Motor neuron (in vitro differentiated cells): ENCODE measurements around the gene BRMS1. TPM values are rescaled to one million over a fixed set of nuclear protein-coding genes. Genes with fewer than 3 reads are reported as not detected.

Source experiments
- ATAC-seq, 8 experiments: fragments of 200-7000 bp; cut with Tn5 transposase; replicated peaks in 6 of 8; 2 replicates each; pipeline ENCODE4 v1.8.0; 2021; ENCODE audit warnings: mild to moderate bottlenecking in 8 of 8, moderate library complexity in 8 of 8
- H3K27ac ChIP-seq, 2 donors: fragments of 250-450 bp; sonication (Bioruptor Pico); 2 replicates each; pipeline ENCODE4 v1.9.0; 2021; ENCODE audit warnings: antibody characterized with exemption in 2 of 2, mild to moderate bottlenecking in 2 of 2, moderate library complexity in 1 of 2
- H3K4me1 ChIP-seq, 2 donors: fragments of 250-450 bp; sonication (Bioruptor Pico); replicated peaks in 1 of 2; 2 replicates each; pipeline ENCODE4 v1.6.1; 2021; ENCODE audit warnings: antibody characterized with exemption in 2 of 2, mild to moderate bottlenecking in 2 of 2, moderate library complexity in 1 of 2
- H3K4me3 ChIP-seq, 5 donors: fragments of 250-450 bp; sonication (Bioruptor Pico); 2 replicates each; pipeline ENCODE4 v1.9.0; 2021; ENCODE audit warnings: antibody characterized with exemption in 5 of 5, mild to moderate bottlenecking in 5 of 5, moderate library complexity in 4 of 5
- WGBS, 10 experiments: fragments of 450-650 bp; shearing (Covaris generic); methylation state at CpG; one replicate each; pipeline ENCODE4 v1.0.0; 2022; 5-methylcytosine and 5-hydroxymethylcytosine counted together
- in situ Hi-C, 9 experiments: fragments of 400-800 bp; cut with MboI; loops; one replicate each; pipeline ENCODE4 v1.15.0; 2021; ENCODE audit warnings: low sequenced_read_pairs in 9 of 9, low pct_unique_long_range_greater_than_20kb in 2 of 9; ENCODE audit not compliant: unreplicated experiment in 9 of 9
- total RNA-seq, 8 experiments: library from RNA; unstranded; fragments of 300-600 nt; gene quantifications; 2 replicates each; pipeline versions ENCODE4 v1.2.3 to v1.2.4, GENCODE V29; 2022

Gene BRMS1
- total RNA-seq, 8 experiments from 2014 or later: 17.5 to 55.5 (median 34.7) TPM

GRCh38 chr11:66294626-66295620 is 50.0 kb downstream of the BRMS1 start:
- 90 to 95% (median 94%) methylated on average over 4 to 28 of the region's 123 CpGs; no CpG with 5 or more reads in 6 of the 10 experiments for WGBS, 10 experiments
- no peak for ATAC-seq
- no peak overlapping the region for H3K27ac ChIP-seq
- no peak overlapping the region for H3K4me3 ChIP-seq
- H3K4me1 ChIP-seq: peaks cover 5 to 25% of the 10 kb centered on the region in 2 donors
- in situ Hi-C loops: no loop called here

DNA sequence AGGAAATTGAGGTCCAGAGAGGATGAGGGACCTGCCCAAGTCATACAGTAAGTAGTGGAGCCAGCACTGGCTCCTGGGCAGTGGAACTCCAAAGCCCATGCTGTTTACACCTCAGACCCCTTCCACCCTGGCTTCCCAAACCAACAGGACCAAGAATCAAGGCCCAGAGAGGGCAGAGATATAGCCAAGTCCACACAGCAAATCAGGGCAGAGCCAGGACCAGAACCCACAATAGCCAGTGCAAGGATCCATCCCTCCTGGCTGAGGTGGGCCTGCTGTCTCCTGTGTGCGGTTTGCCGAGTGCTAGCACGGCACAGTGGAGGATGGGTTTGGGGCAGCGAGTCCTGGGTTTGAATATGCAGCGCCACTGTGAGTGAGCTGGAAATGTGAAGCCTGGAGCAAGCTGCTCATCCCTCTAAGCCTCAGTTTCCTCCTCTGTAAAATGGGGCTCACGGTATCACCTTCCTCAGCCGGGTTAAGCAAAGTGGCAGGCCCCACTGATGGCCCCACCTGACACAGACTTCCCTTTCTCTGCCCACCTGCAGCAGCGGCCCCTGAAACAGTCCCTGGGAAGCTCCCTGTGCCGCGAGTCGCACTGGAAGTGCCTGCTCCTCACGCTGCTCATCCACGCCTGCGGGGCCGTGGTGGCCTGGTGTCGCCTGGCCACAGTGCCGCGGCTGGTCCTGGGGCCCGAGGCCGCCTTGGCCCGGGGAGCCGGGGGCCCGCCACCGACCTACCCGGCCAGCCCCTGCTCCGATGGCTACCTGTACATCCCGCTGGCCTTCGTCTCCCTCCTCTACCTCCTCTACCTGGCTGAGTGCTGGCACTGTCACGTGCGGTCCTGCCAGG is 50.9 kb downstream of the BRMS1 start:
- 65 to 100% (median 80%) methylated on average over 2 to 15 of the region's 30 CpGs; no CpG with 5 or more reads in 5 of the 10 experiments for WGBS, 10 experiments
- Histone ChIP-seq H3K4me1 (peaks cover 7 to 28% of the 10 kb centered on the region in 2 donors), H3K4me3 (no peak overlapping the region), H3K27ac (no peak overlapping the region)
- no peak for ATAC-seq
- in situ Hi-C loops: no loop called here

DNA sequence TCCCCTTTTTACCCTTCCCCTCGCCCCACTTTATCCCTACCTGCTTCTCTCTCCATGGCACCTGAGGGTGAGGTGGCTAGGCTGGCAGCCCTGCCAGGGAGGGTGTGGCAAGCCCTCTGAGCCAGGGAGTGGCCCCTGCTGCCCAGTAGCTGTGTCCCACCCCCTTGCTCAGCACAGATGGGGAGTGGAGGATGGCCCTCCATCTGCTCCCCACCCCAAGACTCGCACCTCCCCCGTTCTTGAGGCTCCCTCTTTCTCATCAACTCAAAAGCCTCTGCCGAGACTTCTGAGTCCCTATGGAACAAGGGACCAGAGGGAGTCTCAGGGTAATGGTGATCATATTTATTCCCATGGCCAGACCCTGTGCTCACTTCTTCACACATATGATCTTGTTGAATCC is 51.6 kb downstream of the BRMS1 start:
- 44 to 73% (median 67%) methylated on average over 1 to 2 of the region's 4 CpGs; no CpG with 5 or more reads in 7 of the 10 experiments for WGBS, 10 experiments
- Histone ChIP-seq H3K4me1 (peaks cover 7 to 28% of the 10 kb centered on the region in 2 donors), H3K27ac (no peak overlapping the region), H3K4me3 (no peak overlapping the region)
- in situ Hi-C loops: no loop called here
- ATAC-seq: no peak

DNA sequence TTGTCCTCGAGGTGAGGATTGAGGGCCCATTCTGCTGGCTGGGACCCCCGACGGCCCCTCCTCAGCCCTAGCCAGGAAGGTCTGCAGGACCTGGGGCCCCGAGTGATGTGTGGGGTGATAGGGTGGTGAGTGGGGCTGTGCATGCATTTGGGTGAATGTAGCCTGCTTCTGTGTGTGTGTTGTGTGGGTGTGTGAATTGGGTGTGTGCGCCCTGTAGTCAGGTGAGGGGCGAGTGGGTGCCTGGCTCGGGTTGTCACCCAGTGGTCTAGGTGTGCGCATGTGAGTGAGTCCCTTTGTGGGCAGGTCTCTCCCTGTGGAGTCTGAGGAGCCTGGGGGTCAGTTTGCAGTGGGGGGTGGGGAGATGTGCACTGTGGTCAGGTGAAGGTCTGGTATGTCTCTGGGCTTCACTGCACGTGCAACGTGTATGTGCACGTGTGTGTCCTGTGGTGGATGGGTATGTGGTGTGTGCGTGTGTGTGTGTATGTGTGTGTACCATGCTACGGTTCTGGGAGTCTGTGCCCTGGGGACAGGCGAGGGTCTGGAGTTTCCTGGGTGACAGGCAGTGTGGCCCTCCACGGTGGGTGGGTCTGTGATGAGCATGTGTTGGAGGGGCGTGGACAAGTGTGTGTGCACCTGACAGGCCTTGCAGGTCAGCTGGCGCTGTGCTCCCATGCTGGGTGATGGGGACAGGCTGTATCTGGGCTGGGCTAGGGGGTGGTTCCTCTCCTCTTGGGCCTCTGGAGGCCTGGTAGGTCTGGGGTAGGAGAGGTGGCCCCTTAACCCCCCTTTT is 52.2 kb downstream of the BRMS1 start:
- Histone ChIP-seq H3K4me3 (peak overlapping the region; percentile 48 to 79 (median 57)), H3K27ac (peak overlapping the region in 1 of 2 donors; percentile 82), H3K4me1 (peaks cover 13 to 34% of the 10 kb centered on the region in 2 donors)
- WGBS, 10 experiments: 0 to 90% (median 41%) methylated on average over 1 to 7 of the region's 17 CpGs; no CpG with 5 or more reads in 4 of the 10 experiments
- in situ Hi-C loops: no loop called here
- no peak for ATAC-seq

GRCh38 chr11:66291706-66292542 is 53.0 kb downstream of the BRMS1 start, which contains the start of gene TMEM151A:
Gene TMEM151A, plus strand, starts transcription at chr11:66291894. Its CDS starts 120 bp downstream, at chr11:66292014.
- 20% methylated on average over 1 of the region's 95 CpGs; no CpG with 5 or more reads in 9 of the 10 experiments for WGBS, 10 experiments
- in situ Hi-C loops: no loop called here

GRCh38 chr11:66291303-66291705 is 53.6 kb downstream of the BRMS1 start:
- H3K27ac ChIP-seq: peak overlapping the region in 1 of 2 donors; percentile 82
- in situ Hi-C loops: no loop called here
- H3K4me1 ChIP-seq: peaks cover 22 to 41% of the 10 kb centered on the region in 2 donors
- peak overlapping the region; percentile 48 to 79 (median 57) for H3K4me3 ChIP-seq
- WGBS, 10 experiments: 3% methylated on average over 5 of the region's 16 CpGs; no CpG with 5 or more reads in 9 of the 10 experiments
- ATAC-seq: no peak

More at GRCh38 chr11:66291706-66292542, 53.0 kb downstream of the BRMS1 start, which contains the start of gene TMEM151A:
- Histone ChIP-seq H3K27ac (peak within 1 kb of the TSS; percentile 30 to 82), H3K4me1 (peaks cover 21 to 41% of the 10 kb centered on the region in 2 donors), H3K4me3 (peak within 1 kb of the TSS; percentile 48 to 79 (median 57))
- peak in 2 of 8 experiments; percentile 2 to 4 for ATAC-seq

DNA sequence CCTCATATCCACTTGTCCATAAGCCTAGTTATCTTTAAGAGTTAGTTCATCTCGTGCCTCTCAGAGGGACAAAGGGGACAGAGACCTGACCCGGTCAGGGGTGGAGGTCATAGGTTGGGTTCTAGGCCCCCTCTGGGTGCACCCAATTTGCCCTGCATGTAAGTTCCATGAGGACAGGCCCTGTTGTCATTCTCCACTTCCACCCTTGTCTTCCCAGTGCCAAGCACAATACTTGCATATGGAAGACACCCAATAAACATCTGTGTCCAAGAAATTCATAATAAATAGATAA is 54.6 kb downstream of the BRMS1 start:
- Histone ChIP-seq H3K27ac (peak overlapping the region; percentile 97 to 99), H3K4me3 (peak overlapping the region in 4 of 5 donors; percentile 52 to 65 (median 55)), H3K4me1 (peaks cover 22 to 41% of the 10 kb centered on the region in 2 donors)
- no peak for ATAC-seq
- 20 to 100% (median 67%) methylated on average over 1 to 2 of the region's 2 CpGs; no CpG with 5 or more reads in 3 of the 10 experiments for WGBS, 10 experiments
- in situ Hi-C loops: no loop called here

DNA sequence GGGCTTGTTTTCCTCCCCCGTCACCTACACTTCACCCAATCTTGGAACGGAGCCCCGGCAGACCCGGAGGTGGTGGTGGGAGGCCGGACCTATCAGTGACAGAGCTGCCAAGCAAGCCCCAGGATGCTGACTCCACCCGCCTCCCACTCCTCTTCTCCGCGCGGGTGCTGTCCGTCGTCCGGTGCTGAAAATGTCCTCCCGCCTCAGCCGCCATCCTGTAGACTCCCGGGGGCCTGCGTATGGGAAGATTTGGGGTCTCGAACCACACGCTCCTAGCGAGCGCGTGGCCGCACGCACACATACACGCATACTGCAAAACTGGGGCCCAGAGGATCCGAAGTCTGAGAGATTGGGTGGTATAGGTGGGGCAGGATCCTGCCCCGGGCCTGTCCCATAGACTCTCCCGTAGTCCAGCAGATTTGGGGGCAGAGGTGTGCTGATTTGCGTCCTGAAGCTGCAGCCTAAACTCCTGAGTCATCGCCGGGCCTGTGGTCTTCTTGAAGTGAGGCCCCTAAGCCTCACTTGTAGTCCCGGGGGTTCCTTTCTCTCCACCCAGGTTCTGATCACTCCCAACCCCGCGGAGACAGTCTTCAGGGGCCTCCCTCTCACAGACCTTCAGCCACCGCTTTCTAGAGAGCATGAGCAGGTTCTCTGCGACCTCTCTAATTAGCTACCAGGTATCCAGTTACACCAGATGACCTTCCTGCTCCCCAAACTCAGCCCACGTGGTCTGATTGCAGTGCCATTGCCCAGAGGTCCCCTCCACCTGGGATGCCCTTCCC is 55.2 kb downstream of the BRMS1 start:
- in situ Hi-C loops: no loop called here
- Histone ChIP-seq H3K4me3 (peak overlapping the region; percentile 52 to 65 (median 54)), H3K27ac (peak overlapping the region; percentile 97 to 99), H3K4me1 (peaks cover 22 to 41% of the 10 kb centered on the region in 2 donors)
- ATAC-seq: peak; percentile 20 to 67 (median 42)
- 0 to 60% (median 8%) methylated on average over 2 to 8 of the region's 36 CpGs; no CpG with 5 or more reads in 3 of the 10 experiments for whole genome bisulfite sequencing, 10 experiments

DNA sequence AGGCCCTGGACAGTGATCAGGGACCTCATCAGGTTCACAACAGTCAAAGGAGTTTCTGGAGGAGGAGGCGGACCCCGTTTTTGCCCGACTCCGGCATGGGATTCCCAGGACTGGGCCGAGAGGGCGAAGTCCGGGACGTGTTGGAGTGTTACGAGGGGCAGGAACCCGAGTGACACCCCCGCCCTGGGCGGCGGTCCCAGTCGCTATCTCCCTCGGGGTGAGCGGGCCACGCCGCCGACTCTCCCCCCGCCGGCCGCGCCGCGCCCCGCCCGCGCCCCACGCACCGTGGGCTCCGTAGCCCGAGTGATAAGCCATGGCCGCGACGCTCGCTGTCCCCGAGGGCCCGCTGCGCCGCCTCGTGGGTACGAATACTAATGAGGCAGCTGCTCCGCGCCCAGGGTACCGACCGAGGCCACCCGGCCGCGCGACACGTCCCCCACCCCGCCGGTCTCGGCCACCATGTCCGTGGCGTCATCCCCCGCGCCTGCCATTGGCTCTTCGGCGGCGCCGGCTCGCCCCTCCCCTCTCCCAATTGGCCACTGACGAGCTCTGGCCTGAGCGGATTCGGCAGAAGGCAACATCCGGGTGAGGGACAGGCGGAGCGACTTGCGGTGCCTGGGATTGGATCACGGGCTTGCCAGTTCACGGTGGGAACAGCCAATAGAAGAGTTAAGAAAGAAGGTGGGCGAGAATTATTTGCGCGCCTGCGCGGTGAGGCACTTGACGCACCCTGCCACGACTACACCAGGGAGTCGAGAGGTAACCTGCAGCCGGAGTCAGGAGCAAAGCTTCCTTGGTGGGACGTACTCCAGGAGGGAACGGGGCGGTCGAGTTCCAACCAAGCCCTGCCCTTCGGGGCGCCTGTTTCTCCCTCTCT is 56.0 kb downstream of the BRMS1 start, which contains the start of gene YIF1A:
Gene YIF1A (minus strand): TSS at position 473 of the 877 bp plus-strand sequence. CDS start 158 bp downstream, at position 315.
- Histone ChIP-seq H3K27ac (peak within 1 kb of the TSS; percentile 97 to 99), H3K4me3 (peak within 1 kb of the TSS; percentile 53 to 65 (median 55)), H3K4me1 (peaks cover 22 to 41% of the 10 kb centered on the region in 2 donors)
- WGBS, 10 experiments: 0 to 3% (median 0%) methylated on average over 5 to 18 of the region's 87 CpGs; no CpG with 5 or more reads in 5 of the 10 experiments
- in situ Hi-C loops: no loop called here
- peak; percentile 82 to 95 (median 86) for ATAC-seq
